Adrenal gland (tissue), 12 donors: ENCODE data around the gene DOK7. TPM values are rescaled to one million over a fixed set of nuclear protein-coding genes. Genes with fewer than 3 reads are reported as not detected.

Experiments used
- DNase-seq, 7 donors: peaks; one replicate each; pipeline ENCODE4 v3.0.0-alpha.2; 2019 to 2020
- H3K27ac ChIP-seq, 5 donors: fragments of 200-600 bp; sonication (generic) in 4 of 5; 1 replicate in 3 of 5; 2 replicates in 2 of 5; pipeline versions ENCODE4 v1.5.1 to v1.8.0; 2016 to 2020; ENCODE audit warnings: mild to moderate bottlenecking in 1 of 5
- H3K27me3 ChIP-seq: fragments of 200-600 bp; 2 replicates; pipeline ENCODE4 v1.8.0; 2021
- H3K36me3 ChIP-seq, 2 donors: fragments of 200-600 bp; replicated peaks in 1 of 2; 1 replicate in 1 of 2; 2 replicates in 1 of 2; pipeline versions ENCODE4 v1.5.1 to v1.8.0; 2018 to 2022
- H3K4me1 ChIP-seq, 2 donors: fragments of 200-600 bp; replicated peaks in 1 of 2; 1 replicate in 1 of 2; 2 replicates in 1 of 2; pipeline versions ENCODE4 v1.5.1 to v1.8.0; 2018 to 2021
- H3K4me3 ChIP-seq, 4 donors: fragments of 200-600 bp; sonication (generic) in 3 of 4; one replicate each; pipeline ENCODE4 v1.5.1; 2016 to 2018
- H3K9me3 ChIP-seq, 3 donors: fragments of 200-600 bp; sonication (generic) in 1 of 3; replicated peaks in 1 of 3; 1 replicate in 2 of 3; 2 replicates in 1 of 3; pipeline versions ENCODE4 v1.5.1 to v1.8.0; 2016 to 2021
- CTCF ChIP-seq, 6 experiments: fragments of 450-650 bp in 4 of 6; fragments of 200-600 bp in 2 of 6; sonication (generic) in 1 of 6; IDR thresholded peaks; 1 replicate in 5 of 6; 2 replicates in 1 of 6; pipeline versions ENCODE4 v1.5.1 to v1.8.0; 2016 to 2021; ENCODE audit warnings: antibody characterized with exemption in 6 of 6, mild to moderate bottlenecking in 2 of 6, moderate library complexity in 1 of 6
- POLR2A ChIP-seq, 2 donors: fragments of 450-650 bp; IDR thresholded peaks; one replicate each; pipeline ENCODE4 v1.6.1; 2017; ENCODE audit warnings: antibody characterized with exemption in 2 of 2, mild to moderate bottlenecking in 2 of 2, moderate library complexity in 1 of 2
- WGBS, 4 donors: extraction: QIAGEN DNeasy Blood & Tissue Kit in 2 of 4; methylation state at CpG; one replicate each; pipeline versions ENCODE4 v1.1.5 to v1.1.7; 2013 to 2017; 5-methylcytosine and 5-hydroxymethylcytosine counted together
- intact Hi-C, 2 donors: fragments of 100-400 bp; cut with DNase I; formaldehyde crosslinking; loops; one replicate each; pipeline versions ENCODE4 v1.14.1 to v1.15.0; 2022 to 2023
- polyA plus RNA-seq, 3 donors: library from polyadenylated mRNA; stranded (reverse); fragments of 200-250 nt in 2 of 3; fragments of 350-450 nt in 1 of 3; fragmentation: Illumina TruSeq in 1 of 3; extraction: RNeasy Lipid Tissue Mini Kit (QIAGEN cat#74804) in 1 of 3; gene quantifications; one replicate each; pipeline ENCODE4 v1.2.3, GENCODE V29; 2013 to 2014
- total RNA-seq, 9 donors: library from RNA; depleted of rRNA in 4 of 9; stranded (reverse); fragments of >200 nt in 4 of 9; fragments of 120-200 nt in 1 of 9; fragmentation: NEBNext Ultra II Directional in 1 of 9; extraction: Animal tissue kit (Norgen Biotek cat#: 25700) in 1 of 9; gene quantifications; one replicate each; pipeline versions ENCODE4 v1.1.0 to v1.2.4, GENCODE V29; 2013 to 2023
- donor health status: healthy with polysubstance abuse.
- donor health status: Bipolar disorder and iron deficiency.
- donor health status: DM: yes; HTN: yes; CAD: no.
- donor health status: DM: no; HTN: no; CAD: no.
- donor health status: DM: no; HTN: no; CAD: no.
- donor health status: DM: yes; HTN: yes; CAD: no.

Gene DOK7
- total and polyA plus RNA-seq, 12 donors: 0.18 to 4.2 (median 1.1) TPM; not detected in 1

- H3K36me3 ChIP-seq: peaks cover 0 to 88% of the 10 kb centered on the region in 2 donors
- TF ChIP-seq CTCF (IDR thresholded peaks at IDR 0.05) (no peak), POLR2A (IDR thresholded peaks at IDR 0.05) (no peak)
- H3K4me1 ChIP-seq: no peaks in the 10 kb centered on the region
- 88 to 93% (median 92%) methylated on average over 20 to 32 of the region's 32 CpGs for WGBS, 4 donors
- no peaks in the 10 kb centered on the region for H3K9me3 ChIP-seq
- H3K4me3 ChIP-seq: no peak overlapping the region
- H3K27ac ChIP-seq: no peak overlapping the region
- no peaks in the 10 kb centered on the region for H3K27me3 ChIP-seq
- DNase-seq: no peak
- intact Hi-C loops: no loop called here
Observed at GRCh38 chr4:3516061-3516835, 53.1 kb downstream of the DOK7 start.

GRCh38 chr4:3516836-3517730 lies 54.0 kb downstream of the DOK7 start:
- DNase-seq: peak in 1 of 7 donors; percentile 7
- intact Hi-C loops: no loop called here
- H3K9me3 ChIP-seq: no peaks in the 10 kb centered on the region
- H3K27ac ChIP-seq: no peak overlapping the region
- no peaks in the 10 kb centered on the region for H3K27me3 ChIP-seq
- peaks cover 0 to 95% of the 10 kb centered on the region in 2 donors for H3K36me3 ChIP-seq
- no peak for TF ChIP-seq CTCF (IDR thresholded peaks at IDR 0.05)
- no peak for TF ChIP-seq POLR2A (IDR thresholded peaks at IDR 0.05)
- 89 to 95% (median 92%) methylated on average over 13 to 29 of the region's 29 CpGs for WGBS, 4 donors
- no peaks in the 10 kb centered on the region for H3K4me1 ChIP-seq
- H3K4me3 ChIP-seq: no peak overlapping the region

- H3K27ac ChIP-seq: no peak overlapping the region
- peaks cover 0 to 94% of the 10 kb centered on the region in 2 donors for H3K36me3 ChIP-seq
- peak in 1 of 7 donors; percentile 5 for DNase-seq
- no peaks in the 10 kb centered on the region for H3K4me1 ChIP-seq
- no peak overlapping the region for H3K4me3 ChIP-seq
- H3K27me3 ChIP-seq: no peaks in the 10 kb centered on the region
- H3K9me3 ChIP-seq: no peaks in the 10 kb centered on the region
- intact Hi-C loops: no loop called here
- 91 to 95% (median 92%) methylated on average over 22 to 49 of the region's 49 CpGs for WGBS, 4 donors
- TF ChIP-seq CTCF (IDR thresholded peaks at IDR 0.05) (no peak), POLR2A (IDR thresholded peaks at IDR 0.05) (no peak)
Observed at GRCh38 chr4:3517731-3518510, 54.8 kb downstream of the DOK7 start.

GRCh38 chr4:3518511-3518880 lies 55.4 kb downstream of the DOK7 start:
- peaks cover 0 to 95% of the 10 kb centered on the region in 2 donors for H3K36me3 ChIP-seq
- no peaks in the 10 kb centered on the region for H3K27me3 ChIP-seq
- no peaks in the 10 kb centered on the region for H3K9me3 ChIP-seq
- intact Hi-C loops: no loop called here
- no peaks in the 10 kb centered on the region for H3K4me1 ChIP-seq
- WGBS, 4 donors: 87 to 100% (median 87%) methylated on average over 2 to 11 of the region's 11 CpGs
- TF ChIP-seq POLR2A (IDR thresholded peaks at IDR 0.05) (no peak), CTCF (IDR thresholded peaks at IDR 0.05) (no peak)
- H3K27ac ChIP-seq: no peak overlapping the region
- DNase-seq: peak in 1 of 7 donors; percentile 4
- no peak overlapping the region for H3K4me3 ChIP-seq
